Urinary bladder (tissue), 4 donors: ENCODE results near the gene AAK1. TPM values are rescaled to one million over a fixed set of nuclear protein-coding genes. Genes with fewer than 3 reads are reported as not detected.
"Not testable (repeated sequence)": the region's sequence is repeated elsewhere in the genome, so short reads cannot be mapped to it uniquely, and the experiment has no call there.

Experiments
- DNase-seq: peaks from one replicate; pipeline ENCODE4 v3.0.0-alpha.2; 2015; ENCODE audit errors: extremely low spot score
- H3K27ac ChIP-seq: one replicate; pipeline ENCODE4 v1.5.1; 2013; ENCODE audit warnings: low read depth, mild to moderate bottlenecking, moderate library complexity
- H3K36me3 ChIP-seq: one replicate; pipeline ENCODE4 v1.6.1; 2013; ENCODE audit warnings: mild to moderate bottlenecking, moderate library complexity; ENCODE audit not compliant: insufficient read depth
- H3K4me1 ChIP-seq: one replicate; pipeline ENCODE4 v1.6.1; 2013; ENCODE audit warnings: mild to moderate bottlenecking, moderate library complexity; ENCODE audit not compliant: insufficient read depth
- H3K4me3 ChIP-seq: one replicate; pipeline ENCODE4 v1.5.1; 2013; ENCODE audit warnings: low read depth, low read length
- whole genome bisulfite sequencing: extraction: QIAGEN DNeasy Blood & Tissue Kit; methylation state at CpG from one replicate; pipeline ENCODE4 v1.1.7; 2013; 5-methylcytosine and 5-hydroxymethylcytosine counted together
- polyA plus RNA-seq: library from polyadenylated mRNA; stranded (reverse); fragments of 200-250 nt; gene quantifications from one replicate; pipeline ENCODE4 v1.2.3, GENCODE V29; 2013
- total RNA-seq: library from RNA; depleted of rRNA; stranded (reverse); fragments of >200 nt; gene quantifications from one replicate; pipeline ENCODE4 v1.2.3, GENCODE V29; 2014
- donor health status: healthy with polysubstance abuse.
- donor health status: healthy.

The AAK1 gene
- total and polyA plus RNA-seq, 2 donors: 9.3 to 51.5 TPM

- no peaks in the 10 kb centered on the region for H3K4me1 ChIP-seq
- DNase-seq: no peak
- H3K36me3 ChIP-seq: peaks cover 2% of the 10 kb centered on the region
- no peak overlapping the region for H3K27ac ChIP-seq
- H3K4me3 ChIP-seq: no peak overlapping the region
- 87% methylated on average over 4 of the region's 4 CpGs for WGBS
These were observed 15.1 kb downstream of the AAK1 start for GRCh38 chr2:69628325-69629021.

DNA sequence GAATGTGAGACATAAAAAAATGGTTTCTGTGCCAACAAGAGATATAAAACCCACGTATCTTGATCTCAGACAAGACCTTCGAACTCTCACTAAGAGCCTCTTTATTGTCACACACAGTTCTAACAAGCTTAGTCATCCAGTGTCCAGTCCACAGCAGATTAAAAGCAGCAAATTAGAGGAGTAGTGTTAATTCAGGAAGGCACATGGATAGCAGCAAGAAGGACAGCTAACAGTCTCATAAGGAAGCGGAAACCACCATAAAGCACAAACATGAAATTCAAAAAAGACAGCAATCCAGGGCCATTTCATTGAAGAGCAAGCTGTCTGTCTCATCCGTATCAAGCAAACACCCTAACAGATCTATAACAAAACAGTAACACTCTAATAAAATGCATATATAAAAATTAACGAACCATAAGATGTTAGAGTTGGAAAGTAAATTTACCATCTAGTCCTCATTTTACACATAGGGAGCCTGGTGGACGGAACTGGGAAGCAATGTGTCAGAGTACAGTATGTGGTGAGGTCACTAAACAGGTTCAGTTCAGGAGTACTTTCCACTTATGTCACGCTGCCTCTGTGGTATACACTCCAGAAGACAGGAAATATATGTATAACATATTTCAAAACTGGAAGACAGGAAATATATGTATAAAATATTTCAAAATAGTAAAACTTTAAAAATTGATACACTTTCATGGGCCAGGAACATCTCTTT, 18.3 kb downstream of the AAK1 start:
- no peak overlapping the region for H3K27ac ChIP-seq
- WGBS: 81% methylated on average over 7 of the region's 7 CpGs
- no peak overlapping the region for H3K4me3 ChIP-seq
- DNase-seq: no peak
- no peaks in the 10 kb centered on the region for H3K36me3 ChIP-seq
- no peaks in the 10 kb centered on the region for H3K4me1 ChIP-seq

GRCh38 chr2:69624611-69625010, 18.9 kb downstream of the AAK1 start:
- no peaks in the 10 kb centered on the region for H3K4me1 ChIP-seq
- WGBS: 68% methylated on average over 1 of the region's 1 CpG
- H3K4me3 ChIP-seq: no peak overlapping the region

GRCh38 chr2:69624131-69624530, 19.4 kb downstream of the AAK1 start:
- no peaks in the 10 kb centered on the region for H3K36me3 ChIP-seq
- H3K27ac ChIP-seq: no peak overlapping the region
- DNase-seq: no peak
- H3K4me1 ChIP-seq: no peaks in the 10 kb centered on the region
- 57% methylated on average over 1 of the region's 1 CpG for WGBS
- H3K4me3 ChIP-seq: no peak overlapping the region

More at GRCh38 chr2:69624611-69625010, 18.9 kb downstream of the AAK1 start:
- DNase-seq: no peak
- Histone ChIP-seq H3K27ac (no peak overlapping the region), H3K36me3 (no peaks in the 10 kb centered on the region)

- 82% methylated on average over 7 of the region's 7 CpGs for WGBS
These were observed 20.3 kb downstream of the AAK1 start for GRCh38 chr2:69623236-69623635.

DNA sequence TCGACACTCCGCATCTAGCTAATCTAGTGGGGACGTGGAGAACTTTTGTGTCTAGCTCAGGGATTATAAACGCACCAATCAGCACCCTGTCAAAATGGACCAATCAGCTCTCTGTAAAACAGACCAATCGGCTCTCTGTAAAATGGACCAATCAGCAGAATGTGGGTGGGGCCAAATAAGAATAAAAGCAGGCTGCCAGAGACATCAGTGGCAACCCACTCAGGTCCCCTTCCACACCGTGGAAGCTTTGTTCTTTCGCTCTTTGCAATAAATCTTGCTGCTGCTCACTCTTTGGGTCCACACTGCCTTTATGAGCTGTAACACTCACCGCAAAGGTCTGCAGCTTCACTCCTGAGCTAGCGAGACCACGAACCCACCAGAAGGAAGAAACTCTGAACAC, 20.7 kb downstream of the AAK1 start:
- WGBS: 93% methylated on average over 10 of the region's 10 CpGs
- not testable (repeated sequence) for H3K4me1 ChIP-seq, H3K36me3 ChIP-seq, H3K4me3 ChIP-seq, DNase-seq, H3K27ac ChIP-seq

More at GRCh38 chr2:69623236-69623635, 20.3 kb downstream of the AAK1 start:
- DNase-seq: no peak
- Histone ChIP-seq H3K27ac (no peak overlapping the region), H3K4me3 (no peak overlapping the region), H3K4me1 (peaks cover 5% of the 10 kb centered on the region), H3K36me3 (no peaks in the 10 kb centered on the region)

- H3K36me3 ChIP-seq, H3K4me3 ChIP-seq, H3K4me1 ChIP-seq, H3K27ac ChIP-seq, DNase-seq: not testable (repeated sequence)
- 96% methylated on average over 29 of the region's 29 CpGs for WGBS
These were observed 21.5 kb downstream of the AAK1 start for GRCh38 chr2:69622017-69622540.

- WGBS: 98% methylated on average over 3 of the region's 3 CpGs
- DNase-seq: no peak
- Histone ChIP-seq H3K4me3 (no peak overlapping the region), H3K36me3 (no peaks in the 10 kb centered on the region), H3K27ac (no peak overlapping the region), H3K4me1 (peaks cover 5% of the 10 kb centered on the region)
These were observed 22.1 kb downstream of the AAK1 start for GRCh38 chr2:69621440-69621839.

GRCh38 chr2:69620870-69621269, 22.7 kb downstream of the AAK1 start:
- H3K36me3 ChIP-seq: no peaks in the 10 kb centered on the region
- 88% methylated on average over 7 of the region's 7 CpGs for WGBS
- H3K4me1 ChIP-seq: peaks cover 5% of the 10 kb centered on the region
- H3K27ac ChIP-seq: no peak overlapping the region
- H3K4me3 ChIP-seq: no peak overlapping the region
- no peak for DNase-seq

- Histone ChIP-seq H3K27ac (no peak overlapping the region), H3K4me3 (no peak overlapping the region), H3K4me1 (peaks cover 6% of the 10 kb centered on the region), H3K36me3 (no peaks in the 10 kb centered on the region)
- WGBS: 57% methylated on average over 3 of the region's 3 CpGs
- DNase-seq: no peak
These were observed 23.8 kb downstream of the AAK1 start for GRCh38 chr2:69619725-69620124.

GRCh38 chr2:69618362-69618761, 25.2 kb downstream of the AAK1 start:
- Histone ChIP-seq H3K4me3 (no peak overlapping the region), H3K36me3 (no peaks in the 10 kb centered on the region), H3K4me1 (peaks cover 6% of the 10 kb centered on the region), H3K27ac (no peak overlapping the region)
- WGBS: 38% methylated on average over 5 of the region's 5 CpGs
- DNase-seq: no peak

DNA sequence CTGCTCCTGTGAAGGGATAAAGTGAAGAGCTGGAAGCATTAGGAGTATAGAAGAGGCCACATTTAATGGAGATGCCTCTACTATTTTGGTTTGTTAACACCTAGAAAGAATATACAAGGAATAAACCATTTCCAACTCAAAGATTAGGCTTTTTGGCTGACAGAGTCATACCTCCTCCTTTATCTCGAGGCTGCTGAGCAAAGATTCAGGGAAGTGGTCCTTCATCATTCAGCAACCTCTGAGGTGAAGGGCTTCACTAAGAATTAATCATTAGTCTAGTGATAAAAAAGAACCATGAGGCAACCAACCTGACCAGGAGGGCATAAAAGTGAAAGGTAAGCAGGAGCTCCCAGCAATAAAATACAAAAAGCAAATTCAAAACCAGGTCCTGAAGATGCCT, 25.8 kb downstream of the AAK1 start:
- WGBS: 81% methylated on average over 1 of the region's 1 CpG
- H3K36me3 ChIP-seq: no peaks in the 10 kb centered on the region
- H3K27ac ChIP-seq: no peak overlapping the region
- H3K4me3 ChIP-seq: no peak overlapping the region
- no peak for DNase-seq
- H3K4me1 ChIP-seq: peaks cover 6% of the 10 kb centered on the region

DNA sequence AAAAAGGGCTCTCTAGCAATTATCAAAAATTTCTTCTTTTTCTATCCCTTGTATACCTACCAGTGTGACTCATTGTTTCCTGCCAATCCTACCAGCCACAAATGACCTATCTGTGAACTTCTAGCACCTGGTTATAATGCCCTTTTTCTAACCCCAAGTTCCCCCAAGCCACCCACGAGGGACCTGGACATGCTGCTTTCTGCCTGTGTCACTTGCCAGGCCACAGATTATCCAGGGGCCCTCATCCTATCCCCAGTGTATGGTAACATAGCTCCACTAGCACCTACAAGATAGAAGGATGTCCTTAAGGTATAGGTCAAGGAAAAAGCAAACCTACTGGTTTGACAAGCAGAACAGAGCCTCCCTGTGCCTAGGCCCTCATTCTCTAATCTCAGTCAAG, 26.8 kb downstream of the AAK1 start:
- H3K36me3 ChIP-seq: no peaks in the 10 kb centered on the region
- no peak overlapping the region for H3K27ac ChIP-seq
- no peak overlapping the region for H3K4me3 ChIP-seq
- peaks cover 6% of the 10 kb centered on the region for H3K4me1 ChIP-seq
- no peak for DNase-seq
- WGBS: 65% methylated on average over 1 of the region's 1 CpG

DNA sequence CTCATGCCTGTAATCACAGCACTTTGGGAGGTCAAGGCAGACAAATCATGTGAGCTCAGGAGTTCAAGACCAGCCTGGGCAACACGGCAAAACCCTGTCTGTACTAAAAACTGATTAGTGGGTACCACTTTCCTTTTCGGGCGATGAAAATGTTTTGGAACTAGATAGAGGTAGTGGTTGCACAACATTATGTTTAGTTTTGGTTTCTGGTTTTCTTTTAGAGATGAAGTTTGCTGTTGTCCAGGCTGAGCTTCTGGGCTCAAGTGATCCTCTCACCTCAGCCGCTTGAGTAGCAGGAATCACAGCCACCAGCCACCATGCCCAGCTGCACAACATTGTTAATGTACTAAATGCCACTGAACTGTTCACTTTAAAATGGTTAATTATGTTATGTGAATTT, 27.6 kb downstream of the AAK1 start:
- Histone ChIP-seq H3K27ac (no peak overlapping the region), H3K4me1 (peaks cover 6% of the 10 kb centered on the region), H3K4me3 (no peak overlapping the region), H3K36me3 (no peaks in the 10 kb centered on the region)
- 92% methylated on average over 4 of the region's 4 CpGs for WGBS
- no peak for DNase-seq
